Keratinocyte (primary cell): ENCODE results near the gene NHERF2.

Experiments
- CTCF ChIP-seq, 3 experiments: IDR thresholded peaks in 1 of 3; conservative IDR thresholded peaks in 1 of 3; optimal IDR thresholded peaks in 1 of 3; 2 replicates in 2 of 3; 3 replicates in 1 of 3; pipeline versions ENCODE3 to v1.5.1; 2011; ENCODE audit warnings: low read length in 3 of 3, mild to moderate bottlenecking in 3 of 3, moderate library complexity in 2 of 3, control low read depth in 1 of 3, inconsistent platforms in 1 of 3; ENCODE audit not compliant: insufficient read depth in 2 of 3; ENCODE audit errors: extremely low read depth in 1 of 3
- EZH2 ChIP-seq: IDR thresholded peaks from one replicate; pipeline ENCODE4 v1.6.1; 2012; ENCODE audit warnings: inconsistent platforms, mild to moderate bottlenecking, low read length, moderate library complexity

- TF ChIP-seq CTCF (optimal IDR thresholded peaks at IDR 0.05 in 1 of 3, IDR thresholded peaks at IDR 0.05 in 1 of 3, conservative IDR thresholded peaks at IDR 0.05 in 1 of 3; ENCODE audit: extremely low read depth in 1 of 3, insufficient read depth in 2 of 3, low read length in 3 of 3) (no peak), EZH2 (no peak)
These were observed 54.7 kb downstream of the NHERF2 start for GRCh38 chr16:2081201-2082084.
